ENCODE data around the gene IRF2. TPM values are rescaled to one million over a fixed set of nuclear protein-coding genes. Genes with fewer than 3 reads are reported as not detected.
"Not testable (repeated sequence)": the region's sequence is repeated elsewhere in the genome, so short reads cannot be mapped to it uniquely, and the experiment has no call there.

Gene IRF2
- polyA plus RNA-seq, 1 donor from 2014 or later, result 1.4 TPM

DNA sequence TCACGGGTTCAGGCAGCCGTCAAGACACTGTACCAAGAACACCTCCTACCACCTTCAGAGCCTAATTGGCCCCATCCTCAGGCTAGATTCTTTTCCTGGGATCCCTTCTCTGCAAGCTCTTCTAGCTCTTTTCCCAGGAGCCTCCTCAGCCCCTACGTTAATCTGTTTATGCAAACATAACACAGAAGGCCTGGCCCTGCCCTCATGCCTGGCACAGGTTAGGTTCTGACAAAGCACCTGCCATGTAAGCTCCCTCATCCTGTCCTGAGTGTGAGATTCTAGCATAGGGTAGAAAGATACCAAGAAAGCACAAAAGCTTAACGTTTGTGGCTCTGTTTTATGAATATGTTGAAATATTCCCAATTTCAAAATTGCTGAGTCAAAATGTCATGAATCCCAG is 93.6 kb downstream of the IRF2 start:
- Histone ChIP-seq H3K79me2 (replicated peaks; ENCODE audit: insufficient read depth, low read length) (no peaks in the 10 kb centered on the region), H3K4me3 (ENCODE audit: low read length) (no peak overlapping the region), H3K9ac (ENCODE audit: low read length) (no peak overlapping the region), H3F3A (ENCODE audit: insufficient read depth, low read length, poor library complexity, severe bottlenecking) (no peaks in the 10 kb centered on the region), H3K27ac (ENCODE audit: low read length) (no peak overlapping the region), H4K20me1 (ENCODE audit: insufficient read depth) (no peaks in the 10 kb centered on the region), H3K4me2 (ENCODE audit: low read length) (no peak overlapping the region), H2AFZ (ENCODE audit: low read depth, low read length) (no peak overlapping the region), H3K27me3 (ENCODE audit: insufficient read depth, low read depth, low read length) (no peaks in the 10 kb centered on the region), H3K36me3 (ENCODE audit: insufficient read depth, low read length) (no peaks in the 10 kb centered on the region), H3K9me3 (ENCODE audit: low read length) (no peaks in the 10 kb centered on the region), H3K9me2 (ENCODE audit: insufficient read depth, low read length) (no peaks in the 10 kb centered on the region)
- TF ChIP-seq, protein P1, sequence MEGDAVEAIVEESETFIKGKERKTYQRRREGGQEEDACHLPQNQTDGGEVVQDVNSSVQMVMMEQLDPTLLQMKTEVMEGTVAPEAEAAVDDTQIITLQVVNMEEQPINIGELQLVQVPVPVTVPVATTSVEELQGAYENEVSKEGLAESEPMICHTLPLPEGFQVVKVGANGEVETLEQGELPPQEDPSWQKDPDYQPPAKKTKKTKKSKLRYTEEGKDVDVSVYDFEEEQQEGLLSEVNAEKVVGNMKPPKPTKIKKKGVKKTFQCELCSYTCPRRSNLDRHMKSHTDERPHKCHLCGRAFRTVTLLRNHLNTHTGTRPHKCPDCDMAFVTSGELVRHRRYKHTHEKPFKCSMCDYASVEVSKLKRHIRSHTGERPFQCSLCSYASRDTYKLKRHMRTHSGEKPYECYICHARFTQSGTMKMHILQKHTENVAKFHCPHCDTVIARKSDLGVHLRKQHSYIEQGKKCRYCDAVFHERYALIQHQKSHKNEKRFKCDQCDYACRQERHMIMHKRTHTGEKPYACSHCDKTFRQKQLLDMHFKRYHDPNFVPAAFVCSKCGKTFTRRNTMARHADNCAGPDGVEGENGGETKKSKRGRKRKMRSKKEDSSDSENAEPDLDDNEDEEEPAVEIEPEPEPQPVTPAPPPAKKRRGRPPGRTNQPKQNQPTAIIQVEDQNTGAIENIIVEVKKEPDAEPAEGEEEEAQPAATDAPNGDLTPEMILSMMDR (IDR thresholded peaks at IDR 0.05; ENCODE audit: poor library complexity, severe bottlenecking), result no peak
- no peak for TF ChIP-seq TAF1 (IDR thresholded peaks at IDR 0.05; ENCODE audit: low read depth)
- no peak for TF ChIP-seq EP300 (conservative IDR thresholded peaks at IDR 0.05; ENCODE audit: poor library complexity, severe bottlenecking)
- TF ChIP-seq, protein P2, sequence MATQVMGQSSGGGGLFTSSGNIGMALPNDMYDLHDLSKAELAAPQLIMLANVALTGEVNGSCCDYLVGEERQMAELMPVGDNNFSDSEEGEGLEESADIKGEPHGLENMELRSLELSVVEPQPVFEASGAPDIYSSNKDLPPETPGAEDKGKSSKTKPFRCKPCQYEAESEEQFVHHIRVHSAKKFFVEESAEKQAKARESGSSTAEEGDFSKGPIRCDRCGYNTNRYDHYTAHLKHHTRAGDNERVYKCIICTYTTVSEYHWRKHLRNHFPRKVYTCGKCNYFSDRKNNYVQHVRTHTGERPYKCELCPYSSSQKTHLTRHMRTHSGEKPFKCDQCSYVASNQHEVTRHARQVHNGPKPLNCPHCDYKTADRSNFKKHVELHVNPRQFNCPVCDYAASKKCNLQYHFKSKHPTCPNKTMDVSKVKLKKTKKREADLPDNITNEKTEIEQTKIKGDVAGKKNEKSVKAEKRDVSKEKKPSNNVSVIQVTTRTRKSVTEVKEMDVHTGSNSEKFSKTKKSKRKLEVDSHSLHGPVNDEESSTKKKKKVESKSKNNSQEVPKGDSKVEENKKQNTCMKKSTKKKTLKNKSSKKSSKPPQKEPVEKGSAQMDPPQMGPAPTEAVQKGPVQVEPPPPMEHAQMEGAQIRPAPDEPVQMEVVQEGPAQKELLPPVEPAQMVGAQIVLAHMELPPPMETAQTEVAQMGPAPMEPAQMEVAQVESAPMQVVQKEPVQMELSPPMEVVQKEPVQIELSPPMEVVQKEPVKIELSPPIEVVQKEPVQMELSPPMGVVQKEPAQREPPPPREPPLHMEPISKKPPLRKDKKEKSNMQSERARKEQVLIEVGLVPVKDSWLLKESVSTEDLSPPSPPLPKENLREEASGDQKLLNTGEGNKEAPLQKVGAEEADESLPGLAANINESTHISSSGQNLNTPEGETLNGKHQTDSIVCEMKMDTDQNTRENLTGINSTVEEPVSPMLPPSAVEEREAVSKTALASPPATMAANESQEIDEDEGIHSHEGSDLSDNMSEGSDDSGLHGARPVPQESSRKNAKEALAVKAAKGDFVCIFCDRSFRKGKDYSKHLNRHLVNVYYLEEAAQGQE (IDR thresholded peaks at IDR 0.05; ENCODE audit: borderline replicate concordance), result no peak
- no peak for TF ChIP-seq RAD21 (conservative IDR thresholded peaks at IDR 0.05)
- no peak for TF ChIP-seq POLR2AphosphoS5 (IDR thresholded peaks at IDR 0.05)
- no peak for TF ChIP-seq MXI1 (conservative IDR thresholded peaks at IDR 0.05; ENCODE audit: poor library complexity, severe bottlenecking)
- TF ChIP-seq EZH2 (IDR thresholded peaks at IDR 0.05; ENCODE audit: borderline replicate concordance, insufficient read depth, low read length, poor library complexity, severe bottlenecking), result no peak
- no peak for TF ChIP-seq SMC3 (conservative IDR thresholded peaks at IDR 0.05; ENCODE audit: poor library complexity)

DNA sequence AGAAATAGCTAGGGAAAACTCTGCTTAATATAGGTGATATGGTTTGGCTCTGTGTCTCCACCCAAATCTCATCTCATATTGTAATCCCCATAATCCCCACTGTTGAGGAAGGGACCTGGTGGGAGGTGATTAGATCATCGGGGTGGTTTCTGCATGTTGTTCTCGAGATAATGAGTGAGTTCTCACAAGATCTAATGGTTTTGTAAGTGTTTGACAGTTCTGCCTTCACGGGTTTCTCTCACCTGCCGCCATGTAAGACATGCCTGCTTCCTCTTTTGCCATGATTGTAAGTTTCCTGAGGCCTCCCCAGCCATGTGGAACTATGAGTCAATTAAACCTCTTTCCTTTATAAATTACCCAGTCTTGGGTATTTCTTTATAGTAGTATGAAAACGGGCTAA is 94.1 kb downstream of the IRF2 start:
- not testable (repeated sequence) for H2AFZ ChIP-seq (ENCODE audit: low read depth, low read length); H3K9me2 ChIP-seq (ENCODE audit: insufficient read depth, low read length); H3K27me3 ChIP-seq (ENCODE audit: insufficient read depth, low read depth, low read length); H3K27ac ChIP-seq (ENCODE audit: low read length); H3K4me3 ChIP-seq (ENCODE audit: low read length); H3K79me2 ChIP-seq (replicated peaks; ENCODE audit: insufficient read depth, low read length); H3F3A ChIP-seq (ENCODE audit: insufficient read depth, low read length, poor library complexity, severe bottlenecking); H4K20me1 ChIP-seq (ENCODE audit: insufficient read depth); H3K9ac ChIP-seq (ENCODE audit: low read length); H3K9me3 ChIP-seq (ENCODE audit: low read length); H3K36me3 ChIP-seq (ENCODE audit: insufficient read depth, low read length); H3K4me2 ChIP-seq (ENCODE audit: low read length)

DNA sequence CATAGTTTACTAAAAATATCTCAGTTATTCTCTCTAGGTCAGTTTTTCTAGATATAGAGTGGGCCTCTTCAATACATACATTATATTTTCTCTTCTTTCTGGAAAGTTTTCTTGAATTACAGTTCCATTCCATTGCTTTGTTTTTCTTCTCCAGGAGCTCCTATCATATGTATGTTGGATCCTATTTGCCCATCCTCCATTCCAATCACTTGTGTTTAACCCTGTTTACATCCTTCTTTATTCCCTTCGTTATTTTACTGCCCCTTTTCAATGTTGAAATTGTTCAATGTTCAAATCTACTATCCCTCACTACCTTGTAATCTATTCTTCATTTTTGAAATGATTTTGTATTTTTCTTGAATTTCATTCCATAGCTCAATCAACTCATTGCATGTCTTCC is 97.4 kb downstream of the IRF2 start:
- no peaks in the 10 kb centered on the region for H3K79me2 ChIP-seq (replicated peaks; ENCODE audit: insufficient read depth, low read length)
- H3K27me3 ChIP-seq (ENCODE audit: insufficient read depth, low read depth, low read length), result no peaks in the 10 kb centered on the region
- H4K20me1 ChIP-seq (ENCODE audit: insufficient read depth), result no peaks in the 10 kb centered on the region
- H3K9me2 ChIP-seq (ENCODE audit: insufficient read depth, low read length), result no peaks in the 10 kb centered on the region
- H3F3A ChIP-seq (ENCODE audit: insufficient read depth, low read length, poor library complexity, severe bottlenecking), result no peaks in the 10 kb centered on the region
- no peak overlapping the region for H3K9ac ChIP-seq (ENCODE audit: low read length)
- no peaks in the 10 kb centered on the region for H3K36me3 ChIP-seq (ENCODE audit: insufficient read depth, low read length)
- no peak overlapping the region for H3K4me2 ChIP-seq (ENCODE audit: low read length)
- no peak overlapping the region for H3K27ac ChIP-seq (ENCODE audit: low read length)
- H3K4me3 ChIP-seq (ENCODE audit: low read length), result no peak overlapping the region
- H2AFZ ChIP-seq (ENCODE audit: low read depth, low read length), result no peak overlapping the region
- no peaks in the 10 kb centered on the region for H3K9me3 ChIP-seq (ENCODE audit: low read length)
- TF ChIP-seq, protein P1 (IDR thresholded peaks at IDR 0.05; ENCODE audit: poor library complexity, severe bottlenecking), result no peak
- no peak for TF ChIP-seq EP300 (conservative IDR thresholded peaks at IDR 0.05; ENCODE audit: poor library complexity, severe bottlenecking)
- TF ChIP-seq, protein P2 (IDR thresholded peaks at IDR 0.05; ENCODE audit: borderline replicate concordance), result no peak
- no peak for TF ChIP-seq TAF1 (IDR thresholded peaks at IDR 0.05; ENCODE audit: low read depth)
- no peak for TF ChIP-seq SMC3 (conservative IDR thresholded peaks at IDR 0.05; ENCODE audit: poor library complexity)
- TF ChIP-seq POLR2AphosphoS5 (IDR thresholded peaks at IDR 0.05), result no peak
- TF ChIP-seq MXI1 (conservative IDR thresholded peaks at IDR 0.05; ENCODE audit: poor library complexity, severe bottlenecking), result no peak
- no peak for TF ChIP-seq RAD21 (conservative IDR thresholded peaks at IDR 0.05)
- no peak for TF ChIP-seq EZH2 (IDR thresholded peaks at IDR 0.05; ENCODE audit: borderline replicate concordance, insufficient read depth, low read length, poor library complexity, severe bottlenecking)
